ENCODE data around the gene UIMC1. TPM values are rescaled to one million over a fixed set of nuclear protein-coding genes. Genes with fewer than 3 reads are reported as not detected.

UIMC1 gene
- total and polyA plus RNA-seq, 2 of the 13 experiments (the other 11 are each of a cell fraction or from before 2014, with no cell fraction given), result 18.9 to 32.7 TPM

- TF ChIP-seq ZNF292 (CRISPR knock-in tag; IDR thresholded peaks at IDR 0.05; ENCODE audit: borderline replicate concordance, low read depth) (no peak), ZNF850 (CRISPR knock-in tag; conservative IDR thresholded peaks at IDR 0.05) (no peak), NBN (conservative IDR thresholded peaks at IDR 0.05) (no peak), NR2F2 (IDR thresholded peaks at IDR 0.05; ENCODE audit: borderline replicate concordance, low read depth) (no peak), CREB1 (IDR thresholded peaks at IDR 0.05) (no peak), CREB1 (CRISPR knock-in tag; IDR thresholded peaks at IDR 0.05) (no peak)
These were observed 49.8 kb downstream of the UIMC1 start (continued) for GRCh38 chr5:176956756-176957155.

- POLR2A ChIA-PET, result no interaction called here
- DNase-seq (ENCODE audit: low spot score), result no peak
- Histone ChIP-seq H3K4me1 (ENCODE audit: insufficient read depth, low read length) (peaks cover 13% of the 10 kb centered on the region), H3K9me3 (ENCODE audit: low read length) (no peaks in the 10 kb centered on the region), H2AFZ (ENCODE audit: low read length) (no peak overlapping the region), H3K4me3 (replicated peaks in 1 of 3; ENCODE audit: insufficient read depth in 1 of 3, low read depth in 2 of 3, low read length in 3 of 3) (no peak overlapping the region), H3K79me2 (ENCODE audit: insufficient read depth, low read length) (no peaks in the 10 kb centered on the region), H4K20me1 (ENCODE audit: insufficient read depth, low read length) (peaks cover 3% of the 10 kb centered on the region; the same call in 1 of the 2 replicates), H3K4me2 (ENCODE audit: low read depth, low read length) (no peak overlapping the region), H3K9ac (ENCODE audit: insufficient read depth, low read depth, low read length) (no peak overlapping the region), H3K27me3 (ENCODE audit: control insufficient read depth in 1 of 2, insufficient read depth in 2 of 2, low read length in 2 of 2) (no peaks in the 10 kb centered on the region), H3K36me3 (replicated peaks in 1 of 2; ENCODE audit: control insufficient read depth in 1 of 2, insufficient read depth in 2 of 2, low read length in 2 of 2) (peaks cover 10 to 42% of the 10 kb centered on the region in 2 experiments; a peak in 4 of 5 replicates), H3K27ac (ENCODE audit: extremely low read length, insufficient read depth, low read length) (no peak overlapping the region)
- in situ Hi-C loops (cut with HindIII; ENCODE audit: extremely low pct_ligation_motif_present, low pct_unique_long_range_greater_than_20kb), result loop anchor here (10.0 kb wide), 1 partner anchor 291 kb away; no protein-coding TSS in a partner anchor
- no peak for ATAC-seq
- CTCF ChIA-PET (ENCODE audit: low intra/inter-chr PET ratio, low total read pairs), result no interaction called here
- BruUV-seq (replicated peaks), result no TSS peak
- intact Hi-C loops (cut with micrococcal nuclease; ENCODE audit: unreplicated experiment), result loop anchor here (5.0 kb wide), 1 partner anchor 1059 kb away; no protein-coding TSS in a partner anchor
- FAIRE-seq, result no peak
- TF ChIP-seq DBP (CRISPR knock-in tag; IDR thresholded peaks at IDR 0.05; ENCODE audit: not compliant biosample characterization), result no peak
- TF ChIP-seq ZNF180 (CRISPR knock-in tag; IDR thresholded peaks at IDR 0.05; ENCODE audit: borderline replicate concordance, low read depth), result no peak
- no peak for TF ChIP-seq ATF6 (CRISPR knock-in tag; conservative IDR thresholded peaks at IDR 0.05)
- TF ChIP-seq ZHX1 (CRISPR knock-in tag; IDR thresholded peaks at IDR 0.05; ENCODE audit: low read depth), result no peak
- no peak for TF ChIP-seq UBTF (CRISPR knock-in tag; IDR thresholded peaks at IDR 0.05)
These were observed 50.7 kb downstream of the UIMC1 start for GRCh38 chr5:176955895-176956294.
